HUDEP-2 (cell line): Measurements from ENCODE around the gene GAL3ST2.
"Not testable (repeated sequence)": the region's sequence is repeated elsewhere in the genome, so short reads cannot be mapped to it uniquely, and the experiment has no call there.

Experiments used
- DNase-seq, 76 experiments: peaks; one replicate each; lab custom pipeline; 2025; ENCODE audit not compliant: unreplicated experiment in 76 of 76; lab: John Stamatoyannopoulos, UW

Gene GAL3ST2

DNA sequence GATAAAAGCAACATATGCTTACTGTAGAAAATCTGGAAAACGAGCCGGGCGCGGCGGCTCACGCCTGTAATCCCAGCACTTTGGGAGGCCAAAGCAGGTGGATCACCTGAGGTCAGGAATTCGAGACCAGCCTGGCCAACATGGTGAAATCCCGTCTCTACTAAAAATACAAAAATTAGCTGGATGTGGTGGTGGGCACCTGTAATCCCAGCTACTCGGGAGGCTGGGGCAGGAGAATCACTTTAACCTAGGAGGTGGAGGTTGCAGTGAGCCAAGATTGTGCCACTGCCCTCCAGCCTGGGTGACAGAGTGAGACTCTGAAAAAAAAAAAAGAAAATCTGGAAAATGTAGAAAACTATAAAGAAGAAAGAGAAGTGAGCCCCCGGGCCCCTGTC lies 41.2 kb downstream of the GAL3ST2 start:
- not testable (repeated sequence) for DNase-seq

DNA sequence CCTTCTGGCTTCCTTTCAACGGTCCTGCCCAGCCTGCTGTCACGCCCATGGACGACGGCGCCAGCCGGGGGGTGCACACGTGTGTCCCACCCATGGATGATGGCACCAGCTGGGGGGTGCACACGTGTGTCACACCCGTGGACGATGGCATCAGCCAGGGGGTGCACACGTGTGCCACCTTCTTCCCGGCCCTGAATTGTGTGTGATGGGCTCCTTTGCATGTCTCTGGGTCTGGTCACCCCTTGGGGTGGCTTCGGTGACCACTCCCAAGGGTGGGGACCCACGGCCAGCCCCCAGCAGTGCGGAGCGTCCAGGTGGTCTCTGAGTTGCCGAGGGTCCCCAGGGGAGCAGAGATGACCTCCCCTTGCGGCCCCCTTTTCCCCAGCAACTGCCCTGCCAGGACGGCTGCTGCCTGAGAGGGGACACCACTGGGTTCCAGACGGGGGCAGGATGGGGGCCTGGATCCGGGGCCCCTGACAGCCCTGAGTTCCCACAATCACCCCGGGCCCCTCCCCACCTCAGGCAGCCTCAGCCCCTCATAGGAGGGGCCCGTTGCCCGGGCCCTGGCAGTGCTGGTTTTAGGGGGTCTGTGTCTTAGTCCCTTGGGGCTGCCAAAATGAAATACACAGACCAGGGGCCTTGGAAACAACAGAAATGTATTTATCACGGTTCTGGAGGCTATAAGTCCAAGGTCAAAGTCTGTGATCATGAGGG lies 41.8 kb downstream of the GAL3ST2 start:
- no peak for DNase-seq

DNA sequence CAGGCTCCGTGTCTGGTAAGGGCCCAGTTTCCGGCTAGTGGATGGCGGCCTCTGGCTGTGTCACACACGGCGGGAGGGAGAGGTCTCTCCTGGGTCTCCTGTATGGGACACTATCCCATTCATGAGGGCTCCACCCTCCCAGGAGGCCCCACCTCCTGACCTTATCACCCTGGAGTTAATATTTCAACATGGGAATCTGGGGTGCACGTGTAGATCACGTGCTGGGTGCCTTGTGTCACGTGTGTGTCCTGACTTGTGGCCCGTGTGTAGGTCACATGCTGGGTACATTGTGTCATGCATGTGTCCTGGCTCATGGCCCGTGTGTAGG lies 42.3 kb downstream of the GAL3ST2 start:
- no peak for DNase-seq

DNA sequence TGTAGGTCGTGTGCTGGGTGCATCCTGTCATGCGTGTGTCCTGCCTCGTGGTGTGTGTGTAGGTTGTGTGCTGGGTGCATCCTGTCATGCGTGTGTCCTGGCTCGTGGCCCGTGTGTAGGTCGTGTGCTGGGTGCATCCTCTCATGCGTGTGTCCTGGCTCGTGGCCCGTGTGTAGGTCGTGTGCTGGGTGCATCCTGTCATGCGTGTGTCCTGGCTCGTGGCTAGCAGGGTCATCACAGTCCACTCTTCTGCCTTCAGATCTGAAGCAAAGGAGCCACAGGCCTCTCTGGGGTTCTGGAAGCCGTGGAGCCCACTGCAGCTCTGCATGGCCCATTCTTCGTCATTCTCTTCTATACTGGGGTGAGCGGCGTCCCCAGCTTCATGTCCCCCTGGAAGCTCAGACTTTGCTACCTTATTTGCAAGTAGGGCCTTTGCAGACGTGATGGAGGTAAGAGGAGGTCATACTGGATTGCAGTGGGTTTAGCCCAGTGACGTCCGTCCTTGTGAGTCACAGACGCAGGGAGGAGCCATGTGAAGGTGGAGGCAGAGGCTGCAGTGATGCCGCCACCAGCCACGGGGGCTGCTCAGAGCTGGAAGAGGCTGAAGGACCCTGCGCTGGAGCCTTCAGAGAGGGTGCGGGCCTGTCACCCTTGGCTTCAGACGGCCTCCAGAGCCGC lies 43.5 kb downstream of the GAL3ST2 start:
- not testable (repeated sequence) for DNase-seq

DNA sequence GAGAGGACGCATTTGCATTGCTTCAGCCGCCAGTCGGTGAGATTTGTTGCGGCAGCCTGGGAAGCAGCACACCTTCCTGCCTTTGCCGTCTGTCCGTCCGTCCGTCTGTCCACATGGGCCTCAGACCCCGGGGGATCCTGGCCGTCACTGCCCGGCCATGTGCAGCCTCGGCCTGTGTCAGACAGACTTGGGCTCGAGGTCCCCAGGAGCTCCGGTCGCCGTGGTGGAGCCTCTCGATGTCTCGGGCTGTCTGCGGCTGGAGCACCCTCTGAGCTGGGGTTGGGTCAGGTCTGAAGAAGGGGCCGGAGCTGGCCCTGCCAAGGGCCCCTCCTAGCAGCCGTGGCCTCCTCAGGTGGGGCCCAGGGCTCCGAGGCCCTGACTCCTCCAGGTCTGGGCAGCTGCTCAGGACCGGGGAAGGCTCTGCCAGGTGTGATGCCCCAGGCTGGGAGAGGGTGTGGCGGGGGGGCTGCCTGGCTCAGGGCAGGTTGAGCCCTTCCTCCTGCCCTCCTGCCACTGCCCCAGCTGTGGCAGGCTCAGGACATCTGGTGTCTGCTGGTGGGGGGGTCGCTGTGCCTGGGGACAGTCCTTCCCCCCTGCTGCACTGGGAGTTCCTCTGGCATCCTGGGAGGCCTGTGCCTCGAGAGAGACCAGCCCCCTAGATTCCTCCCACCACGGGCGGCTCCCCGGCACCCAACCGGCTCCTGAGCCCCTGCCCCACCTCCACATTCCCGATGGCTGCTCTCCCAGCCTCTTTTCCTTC lies 44.2 kb downstream of the GAL3ST2 start:
- DNase-seq = no peak

DNA sequence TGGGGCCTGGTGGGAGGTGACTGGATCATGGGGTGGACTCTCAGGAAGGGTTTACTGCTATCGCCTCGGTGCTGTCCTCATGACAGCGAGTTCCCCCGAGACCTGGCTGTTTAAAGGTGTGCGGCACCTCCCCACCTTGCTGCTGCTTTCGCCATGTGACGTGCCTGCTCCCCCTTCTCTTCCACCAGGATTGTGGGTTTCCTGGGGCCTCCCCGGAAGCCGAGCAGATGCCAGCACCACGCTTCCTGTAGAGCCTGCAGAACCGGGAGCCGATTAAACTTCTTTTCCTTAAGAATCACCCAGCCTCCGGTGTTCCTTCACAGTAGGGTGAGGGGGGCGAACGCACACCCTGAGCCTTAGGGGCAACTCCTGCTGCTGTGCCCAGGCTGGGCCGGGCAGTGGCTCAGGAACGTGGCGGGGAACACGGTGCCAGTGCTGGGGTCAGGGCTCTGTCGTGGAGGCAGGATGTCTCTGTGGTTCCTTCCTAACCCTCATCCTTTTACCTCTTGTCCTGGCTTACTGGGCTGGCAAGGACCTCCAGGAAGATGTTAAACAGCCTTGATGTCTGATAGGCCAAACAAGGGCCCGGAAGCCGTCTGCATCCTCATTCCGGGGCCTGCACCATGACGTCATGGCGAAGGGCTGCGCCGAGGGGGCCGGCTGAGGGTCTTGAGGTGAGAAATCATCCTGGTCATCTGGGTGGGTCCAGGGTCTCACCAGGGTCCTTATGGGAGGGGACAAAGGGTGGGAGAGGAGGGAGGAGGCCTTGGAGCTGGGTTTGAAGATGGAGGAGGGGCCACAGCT lies 45.0 kb downstream of the GAL3ST2 start:
- no peak for DNase-seq

DNA sequence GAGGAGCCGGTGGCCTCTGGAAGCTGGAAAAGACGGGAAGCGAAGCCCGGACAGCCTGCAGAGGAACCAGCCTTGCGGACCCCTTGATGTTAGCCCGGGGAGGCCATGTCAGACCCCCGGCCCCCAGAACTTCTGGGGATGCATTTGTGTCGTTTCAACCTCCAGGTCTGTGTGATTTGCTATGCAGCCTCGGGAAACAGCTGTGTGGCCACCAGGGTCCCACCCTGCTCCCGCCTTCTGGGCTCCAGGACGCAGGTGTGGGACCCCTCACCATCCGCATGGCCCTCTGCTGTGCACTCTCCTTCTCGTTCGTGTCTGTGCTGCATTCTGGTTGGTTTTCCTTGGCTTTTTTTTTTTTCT lies 45.6 kb downstream of the GAL3ST2 start:
- no peak for DNase-seq

DNA sequence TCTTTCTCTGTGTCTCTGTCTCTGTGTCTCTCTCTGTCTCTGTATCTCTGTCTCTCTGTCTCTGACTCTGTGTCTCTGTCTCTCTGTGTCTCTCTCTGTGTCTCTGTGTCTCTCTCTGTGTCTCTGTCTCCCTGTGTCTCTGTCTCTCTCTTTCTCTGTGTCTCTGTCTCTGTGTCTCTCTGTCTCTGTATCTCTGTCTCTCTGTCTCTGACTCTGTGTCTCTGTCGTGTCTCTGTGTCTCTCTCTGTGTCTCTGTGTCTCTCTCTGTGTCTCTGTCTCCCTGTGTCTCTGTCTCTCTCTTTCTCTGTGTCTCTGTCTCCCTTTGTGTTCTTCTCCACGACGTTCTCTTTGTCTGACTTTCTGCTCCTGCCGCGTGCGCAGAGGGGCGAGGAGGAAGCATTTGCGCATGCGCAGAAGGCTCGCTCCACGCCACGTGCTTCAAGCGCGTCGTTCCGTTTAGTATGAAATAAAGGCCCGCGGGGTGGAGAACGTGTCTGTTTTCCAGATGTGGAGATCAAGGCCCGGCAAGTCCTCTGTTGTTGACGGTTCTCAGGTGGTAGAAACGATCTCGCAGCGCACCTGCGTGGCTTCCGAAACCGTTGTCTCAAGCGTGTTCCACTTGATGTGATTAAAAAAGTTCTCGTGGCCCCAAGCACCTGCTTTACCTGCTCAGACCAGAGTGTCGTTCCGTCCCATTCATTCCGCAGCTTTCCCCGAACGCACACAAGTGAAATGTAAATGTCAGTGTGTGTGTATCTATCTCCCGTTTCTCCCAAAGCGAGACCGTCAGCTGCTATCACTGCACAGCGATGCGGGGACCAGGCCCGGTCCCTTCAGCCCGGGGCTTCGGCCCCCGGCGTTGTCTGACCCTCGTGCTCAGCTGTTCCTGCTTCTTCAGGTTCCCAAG lies 47.2 kb downstream of the GAL3ST2 start:
- DNase-seq = not testable (repeated sequence)

DNA sequence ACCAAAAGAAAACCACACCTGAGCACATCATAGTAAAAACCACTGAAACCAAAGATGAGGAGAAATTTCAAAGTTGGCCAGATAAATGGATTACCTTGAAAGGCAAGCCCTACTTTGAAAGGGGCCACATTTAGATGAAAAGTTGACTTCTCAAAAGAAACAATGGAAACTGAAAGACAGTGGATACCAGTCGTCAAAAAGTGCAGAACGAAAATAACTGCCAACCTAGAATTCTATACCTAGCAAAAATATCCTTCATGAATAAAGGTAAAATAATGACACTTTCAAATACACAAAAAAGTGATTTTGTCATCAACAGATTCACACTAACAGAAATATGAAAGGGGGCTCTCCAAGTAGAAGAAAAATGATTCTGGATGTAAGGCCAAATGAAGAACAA lies 50.8 kb downstream of the GAL3ST2 start:
- no peak for DNase-seq

DNA sequence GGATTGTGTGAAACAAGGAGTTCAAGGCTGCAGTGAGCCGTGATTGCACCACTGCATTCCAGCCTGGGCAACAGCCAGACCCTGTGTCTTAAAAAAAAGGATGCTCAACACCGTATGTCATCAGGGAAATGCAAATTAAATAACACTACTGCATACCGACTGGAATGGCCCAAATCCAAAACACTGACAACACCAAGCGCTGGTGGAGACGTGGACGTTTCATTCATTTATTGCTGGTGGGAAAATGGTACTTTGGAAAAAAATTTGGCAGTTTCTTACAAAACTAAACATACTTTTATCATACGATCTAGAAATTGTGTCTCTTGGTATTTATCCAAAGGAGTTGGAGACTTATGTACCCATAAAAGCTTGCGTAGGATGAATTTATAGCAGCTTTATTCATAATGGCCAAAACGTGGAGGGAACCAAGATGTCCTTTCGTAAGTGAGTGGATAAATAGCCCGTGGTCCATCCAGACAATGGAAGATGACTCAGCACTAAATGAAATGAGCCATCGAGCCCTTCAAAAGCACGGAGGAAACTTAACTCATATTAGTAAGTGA lies 56.6 kb downstream of the GAL3ST2 start:
- no peak for DNase-seq

DNA sequence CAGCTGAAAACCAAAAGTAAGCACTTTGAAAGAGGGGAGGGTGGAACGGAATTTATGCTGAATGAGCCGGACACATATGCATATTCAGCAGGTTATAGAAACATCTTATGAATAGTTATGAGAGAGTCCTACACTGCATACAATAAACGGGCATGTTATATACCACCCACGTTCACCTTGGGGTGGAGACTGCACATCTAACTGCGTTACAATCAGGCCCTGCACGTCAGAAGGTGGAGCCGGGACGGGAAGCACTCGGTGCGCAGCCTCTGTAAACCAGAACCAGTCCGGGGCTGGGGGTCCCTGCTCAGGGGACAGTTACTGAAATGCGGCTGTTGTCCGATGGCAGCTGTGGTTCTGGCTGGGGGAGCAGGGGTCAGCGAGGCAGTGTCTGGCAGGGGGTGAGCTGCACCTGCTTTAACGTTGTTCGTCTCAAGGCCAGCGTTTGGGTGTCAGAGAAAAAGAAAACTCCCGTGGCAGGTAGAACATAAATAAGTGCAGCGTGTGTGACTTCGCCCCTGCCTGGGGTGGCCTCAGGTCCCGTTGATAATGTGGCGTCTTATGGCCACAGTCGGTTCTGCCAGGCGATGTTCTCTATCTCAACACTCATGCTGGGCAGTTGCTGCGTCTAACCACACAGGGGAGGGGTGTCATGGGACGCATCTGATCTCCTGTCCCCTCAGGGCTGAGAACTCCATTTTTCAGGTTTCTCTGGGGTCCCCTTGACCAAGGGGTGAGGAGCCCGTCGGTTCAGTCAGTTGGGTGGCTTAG lies 57.3 kb downstream of the GAL3ST2 start:
- not testable (repeated sequence) for DNase-seq

DNA sequence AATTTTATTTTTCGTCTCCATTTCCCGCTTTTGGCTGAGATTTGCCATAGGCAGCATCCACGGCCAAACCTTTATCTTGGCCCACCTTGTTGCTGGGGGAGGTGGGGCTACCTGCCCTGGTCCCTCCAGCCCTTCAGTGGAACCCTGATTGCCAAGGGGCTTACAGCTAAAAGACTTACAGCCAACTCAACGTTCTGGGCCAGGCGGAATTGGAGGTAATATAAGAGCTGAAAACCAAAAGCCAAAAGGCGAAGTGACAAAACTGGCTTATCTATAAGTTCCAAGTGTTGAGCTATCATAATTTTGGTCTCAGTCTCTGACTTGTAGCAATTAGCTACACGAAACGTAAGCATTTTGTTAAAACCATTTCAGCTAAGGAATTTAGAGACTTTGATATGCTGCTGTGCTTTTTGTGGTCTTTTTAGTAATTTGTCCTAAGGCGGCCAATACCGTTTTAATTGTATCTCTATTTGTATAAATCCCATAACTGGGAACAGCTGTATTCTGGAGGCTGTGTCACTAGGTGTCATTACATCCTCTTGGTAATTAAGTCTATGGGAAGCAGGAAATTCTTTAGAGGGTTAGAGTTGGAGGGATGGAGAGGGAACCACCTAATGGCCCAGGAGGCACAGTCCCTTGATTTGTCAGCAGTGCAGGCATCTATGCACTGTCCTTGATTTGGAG lies 58.0 kb downstream of the GAL3ST2 start:
- DNase-seq = no peak

DNA sequence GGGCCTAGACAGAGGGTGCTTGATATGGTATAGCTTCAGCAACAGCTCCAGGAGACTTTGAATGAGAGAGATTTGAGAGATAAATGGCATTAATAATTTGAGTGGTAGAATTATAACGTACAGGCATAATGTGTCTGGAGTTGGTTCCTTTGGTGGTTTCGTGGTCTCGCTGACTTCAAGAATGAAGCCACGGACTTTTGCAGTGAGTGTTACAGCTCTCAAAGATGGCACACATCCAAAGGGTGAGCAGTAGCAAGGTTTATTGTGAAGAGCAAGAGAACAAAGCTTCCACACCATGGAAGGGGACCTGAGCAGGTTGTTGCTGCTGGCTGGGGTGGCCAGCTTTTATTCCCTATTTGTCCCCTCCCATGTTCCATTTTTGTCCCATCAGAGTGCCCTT lies 59.0 kb downstream of the GAL3ST2 start:
- DNase-seq = no peak

DNA sequence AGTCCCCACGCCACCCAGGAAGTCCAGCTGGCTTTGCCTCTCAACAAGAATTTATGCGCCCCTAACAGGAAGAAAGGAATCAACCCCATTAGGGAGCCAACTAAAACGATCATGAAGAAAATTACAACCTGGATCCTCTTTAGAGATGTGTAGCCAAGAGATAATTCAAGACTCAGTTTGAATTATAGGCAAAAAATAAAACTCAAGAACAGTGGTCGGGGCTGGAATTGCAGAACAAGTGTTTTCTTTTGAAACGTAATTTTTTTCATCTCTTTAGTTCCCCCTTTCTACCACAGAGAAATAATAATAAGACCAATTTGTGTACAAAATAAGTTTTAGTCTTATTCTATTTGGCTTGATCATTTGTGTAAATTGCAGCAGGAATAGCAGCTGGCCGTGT lies 59.7 kb downstream of the GAL3ST2 start:
- DNase-seq = no peak

DNA sequence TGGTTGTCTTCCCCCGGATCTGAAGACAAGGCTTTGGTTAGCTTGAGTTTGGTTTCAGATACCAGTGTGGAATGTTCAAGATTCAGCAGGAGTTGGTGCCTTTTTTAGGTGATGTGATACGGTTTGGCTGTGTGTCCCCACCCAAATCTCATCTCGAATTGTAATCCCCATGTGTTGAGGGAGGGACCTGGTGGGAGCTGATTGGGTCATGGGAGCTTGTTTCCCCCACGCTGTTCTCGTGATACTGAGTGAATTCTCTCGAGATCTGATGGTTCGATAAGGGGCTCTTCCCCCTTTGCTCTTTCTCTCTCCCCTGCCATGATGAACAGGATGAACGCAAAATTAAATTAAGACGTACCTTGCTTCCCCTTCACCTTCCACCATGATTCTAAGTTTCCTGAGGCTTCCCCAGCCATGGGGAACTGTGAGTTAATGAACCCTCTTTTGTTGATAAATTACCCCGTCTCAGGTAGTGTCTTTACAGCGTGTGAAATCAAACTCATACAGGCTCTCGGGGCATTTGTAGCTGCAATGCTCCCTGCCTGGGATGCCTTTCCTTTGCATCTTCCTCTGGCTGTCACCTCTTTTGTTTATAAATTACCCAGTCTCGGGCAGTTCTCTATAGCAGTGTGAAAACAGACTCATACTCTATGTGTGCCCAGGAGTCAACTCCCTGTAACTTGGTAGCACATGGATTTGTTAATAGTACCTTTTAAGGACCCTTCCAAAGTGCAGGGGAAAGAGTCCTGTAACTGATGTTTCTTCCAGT lies 60.8 kb downstream of the GAL3ST2 start:
- no peak for DNase-seq

DNA sequence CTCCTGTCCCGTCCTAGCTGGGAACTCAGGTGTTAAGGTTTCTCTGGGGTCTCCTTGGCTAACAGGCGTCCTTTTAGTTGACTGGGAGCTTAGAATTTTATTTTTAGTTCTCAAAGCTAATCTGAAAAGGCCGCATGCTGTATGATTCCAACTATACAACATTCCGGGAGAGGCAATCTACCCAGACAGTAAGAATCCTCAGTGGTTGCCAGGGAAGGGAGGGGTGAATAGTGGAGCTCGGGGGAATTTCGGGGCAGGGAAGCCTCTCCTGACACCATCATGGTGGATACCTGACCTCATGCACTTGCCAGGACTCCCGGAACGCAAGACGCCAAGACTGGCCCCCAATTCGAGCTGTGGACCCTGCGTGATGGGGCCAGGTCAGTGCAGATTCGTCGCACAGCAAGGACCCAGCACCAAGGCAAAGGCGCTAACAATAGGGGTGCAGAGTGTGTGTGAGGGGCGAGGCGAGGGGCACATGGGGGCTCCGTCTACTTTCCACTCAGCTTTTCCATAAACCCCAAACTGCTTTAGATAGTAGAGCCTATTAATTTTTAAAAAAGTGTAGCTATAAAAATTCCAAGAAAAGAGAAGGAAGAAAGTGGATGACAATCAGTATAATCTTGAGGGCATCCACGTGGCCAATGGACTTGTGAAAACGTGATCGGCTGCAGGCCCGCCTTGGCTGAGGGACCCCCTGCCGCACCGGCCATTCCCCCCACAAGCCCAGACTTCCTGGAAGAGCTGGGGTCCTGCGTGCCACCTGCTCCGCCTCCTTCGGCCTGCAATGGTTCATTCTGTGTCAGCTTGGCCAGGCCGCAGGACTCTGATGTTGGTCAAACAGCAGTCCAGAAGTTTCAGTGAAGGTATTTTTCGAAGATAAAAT lies 64.8 kb downstream of the GAL3ST2 start:
- no peak for DNase-seq

DNA sequence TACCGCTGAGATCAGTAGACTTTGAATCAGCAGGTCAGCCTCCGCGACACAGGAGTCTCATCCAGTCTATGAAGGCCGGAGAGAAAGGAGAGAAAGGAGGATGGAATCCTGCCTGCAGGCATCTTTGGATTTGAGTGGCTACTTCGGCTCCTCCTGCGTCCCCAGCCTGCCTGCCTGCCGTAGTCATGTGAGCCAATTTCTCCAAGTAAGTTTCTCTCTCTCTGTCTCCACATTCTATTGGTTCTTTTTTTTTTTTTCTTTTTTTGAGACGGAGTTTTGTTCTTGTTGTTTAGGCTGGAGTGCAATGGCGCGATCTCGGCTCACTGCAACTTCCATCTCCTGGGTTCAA lies 65.4 kb downstream of the GAL3ST2 start:
- no peak for DNase-seq
